Skeletal muscle satellite cell (primary cell): ENCODE measurements around the gene KCNIP4.

Source experiments
- H3K27me3 ChIP-seq: 2 replicates; pipeline ENCODE4 v1.7.0; 2013; ENCODE audit warnings: low read length; ENCODE audit not compliant: control insufficient read depth, insufficient read depth
- H3K36me3 ChIP-seq: 2 replicates; pipeline ENCODE4 v1.7.0; 2013; ENCODE audit warnings: mild to moderate bottlenecking, control low read depth, low read length; ENCODE audit not compliant: insufficient read depth
- H3K4me1 ChIP-seq: 2 replicates; pipeline ENCODE4 v1.7.0; 2013; ENCODE audit warnings: low read length; ENCODE audit not compliant: control insufficient read depth, insufficient read depth
- H3K4me2 ChIP-seq: 2 replicates; pipeline ENCODE4 v1.7.0; 2013; ENCODE audit warnings: mild to moderate bottlenecking, low read length
- H3K4me3 ChIP-seq: 2 replicates; pipeline ENCODE4 v1.7.0; 2013; ENCODE audit warnings: low read length
- H3K9ac ChIP-seq: 2 replicates; pipeline ENCODE4 v1.7.0; 2013; ENCODE audit warnings: mild to moderate bottlenecking, low read depth, low read length, moderate library complexity
- H3K9me3 ChIP-seq: replicated peaks from 2 replicates; pipeline ENCODE4 v1.7.0; 2013; ENCODE audit warnings: mild to moderate bottlenecking, control low read depth, low read length

The KCNIP4 gene

GRCh38 chr4:21752616-21753015, 196.0 kb downstream of the KCNIP4 start:
- Histone ChIP-seq H3K9me3 (no peaks in the 10 kb centered on the region), H3K4me3 (no peak overlapping the region), H3K36me3 (no peaks in the 10 kb centered on the region), H3K4me2 (no peak overlapping the region), H3K4me1 (no peaks in the 10 kb centered on the region), H3K27me3 (no peaks in the 10 kb centered on the region), H3K9ac (no peak overlapping the region)

- Histone ChIP-seq H3K9ac (no peak overlapping the region), H3K27me3 (no peaks in the 10 kb centered on the region), H3K9me3 (no peaks in the 10 kb centered on the region), H3K36me3 (no peaks in the 10 kb centered on the region), H3K4me1 (no peaks in the 10 kb centered on the region), H3K4me3 (no peak overlapping the region), H3K4me2 (no peak overlapping the region)
Measured at GRCh38 chr4:21749924-21750323, 198.6 kb downstream of the KCNIP4 start.

- H3K4me2 ChIP-seq = no peak overlapping the region
- H3K9ac ChIP-seq = no peak overlapping the region
- no peaks in the 10 kb centered on the region for H3K4me1 ChIP-seq
- no peaks in the 10 kb centered on the region for H3K36me3 ChIP-seq
- no peaks in the 10 kb centered on the region for H3K27me3 ChIP-seq
- H3K4me3 ChIP-seq = no peak overlapping the region
- H3K9me3 ChIP-seq = no peaks in the 10 kb centered on the region
Measured at GRCh38 chr4:21749412-21749811, 199.2 kb downstream of the KCNIP4 start.

GRCh38 chr4:21744046-21744445, 204.5 kb downstream of the KCNIP4 start:
- H3K9me3 ChIP-seq = no peaks in the 10 kb centered on the region

GRCh38 chr4:21742326-21742725, 206.2 kb downstream of the KCNIP4 start:
- no peak overlapping the region for H3K4me3 ChIP-seq
- H3K9me3 ChIP-seq = no peaks in the 10 kb centered on the region
- H3K27me3 ChIP-seq = no peaks in the 10 kb centered on the region
- no peak overlapping the region for H3K4me2 ChIP-seq
- no peaks in the 10 kb centered on the region for H3K36me3 ChIP-seq
- H3K9ac ChIP-seq = no peak overlapping the region
- no peaks in the 10 kb centered on the region for H3K4me1 ChIP-seq

More at GRCh38 chr4:21744046-21744445, 204.5 kb downstream of the KCNIP4 start:
- Histone ChIP-seq H3K4me3 (no peak overlapping the region), H3K9ac (no peak overlapping the region), H3K36me3 (no peaks in the 10 kb centered on the region), H3K27me3 (no peaks in the 10 kb centered on the region), H3K4me1 (no peaks in the 10 kb centered on the region), H3K4me2 (no peak overlapping the region)

GRCh38 chr4:21738821-21739220, 209.8 kb downstream of the KCNIP4 start:
- Histone ChIP-seq H3K9me3 (no peaks in the 10 kb centered on the region), H3K27me3 (no peaks in the 10 kb centered on the region)

GRCh38 chr4:21735866-21736265, 212.7 kb downstream of the KCNIP4 start:
- Histone ChIP-seq H3K4me3 (no peak overlapping the region), H3K27me3 (no peaks in the 10 kb centered on the region), H3K9me3 (no peaks in the 10 kb centered on the region), H3K4me1 (no peaks in the 10 kb centered on the region), H3K36me3 (no peaks in the 10 kb centered on the region), H3K9ac (no peak overlapping the region), H3K4me2 (no peak overlapping the region)

More at GRCh38 chr4:21738821-21739220, 209.8 kb downstream of the KCNIP4 start:
- no peak overlapping the region for H3K4me2 ChIP-seq
- H3K9ac ChIP-seq = no peak overlapping the region
- H3K4me3 ChIP-seq = no peak overlapping the region
- no peaks in the 10 kb centered on the region for H3K36me3 ChIP-seq
- no peaks in the 10 kb centered on the region for H3K4me1 ChIP-seq

GRCh38 chr4:21733894-21734630, 214.5 kb downstream of the KCNIP4 start:
- no peaks in the 10 kb centered on the region for H3K36me3 ChIP-seq
- H3K4me1 ChIP-seq = no peaks in the 10 kb centered on the region
- no peak overlapping the region for H3K4me3 ChIP-seq
- H3K9me3 ChIP-seq = no peaks in the 10 kb centered on the region
- H3K4me2 ChIP-seq = no peak overlapping the region
- H3K27me3 ChIP-seq = no peaks in the 10 kb centered on the region
- no peak overlapping the region for H3K9ac ChIP-seq

- no peaks in the 10 kb centered on the region for H3K4me1 ChIP-seq
- H3K9ac ChIP-seq = no peak overlapping the region
- H3K27me3 ChIP-seq = no peaks in the 10 kb centered on the region
- H3K4me3 ChIP-seq = no peak overlapping the region
- H3K4me2 ChIP-seq = no peak overlapping the region
- no peaks in the 10 kb centered on the region for H3K36me3 ChIP-seq
- H3K9me3 ChIP-seq = no peaks in the 10 kb centered on the region
Measured at GRCh38 chr4:21728304-21728703, 220.3 kb downstream of the KCNIP4 start.

GRCh38 chr4:21726255-21726815, 222.2 kb downstream of the KCNIP4 start:
- H3K36me3 ChIP-seq = no peaks in the 10 kb centered on the region
- H3K4me3 ChIP-seq = no peak overlapping the region
- no peaks in the 10 kb centered on the region for H3K27me3 ChIP-seq
- no peaks in the 10 kb centered on the region for H3K4me1 ChIP-seq
- H3K4me2 ChIP-seq = no peak overlapping the region
- no peaks in the 10 kb centered on the region for H3K9me3 ChIP-seq
- no peak overlapping the region for H3K9ac ChIP-seq

GRCh38 chr4:21722157-21722839, 226.3 kb downstream of the KCNIP4 start:
- Histone ChIP-seq H3K36me3 (no peaks in the 10 kb centered on the region), H3K4me1 (no peaks in the 10 kb centered on the region), H3K4me3 (no peak overlapping the region), H3K4me2 (no peak overlapping the region), H3K27me3 (no peaks in the 10 kb centered on the region), H3K9ac (no peak overlapping the region), H3K9me3 (no peaks in the 10 kb centered on the region)
